GM21390 (cell line): Measurements from ENCODE around the gene CDKAL1.
"Not testable (repeated sequence)": the region's sequence is repeated elsewhere in the genome, so short reads cannot be mapped to it uniquely, and the experiment has no call there.

Experiments used
- ATAC-seq: cut with Tn5 transposase; IDR thresholded peaks from one replicate; pipeline ENCODE4 v1.9.1; 2021; ENCODE audit not compliant: unreplicated experiment

CDKAL1 gene

DNA sequence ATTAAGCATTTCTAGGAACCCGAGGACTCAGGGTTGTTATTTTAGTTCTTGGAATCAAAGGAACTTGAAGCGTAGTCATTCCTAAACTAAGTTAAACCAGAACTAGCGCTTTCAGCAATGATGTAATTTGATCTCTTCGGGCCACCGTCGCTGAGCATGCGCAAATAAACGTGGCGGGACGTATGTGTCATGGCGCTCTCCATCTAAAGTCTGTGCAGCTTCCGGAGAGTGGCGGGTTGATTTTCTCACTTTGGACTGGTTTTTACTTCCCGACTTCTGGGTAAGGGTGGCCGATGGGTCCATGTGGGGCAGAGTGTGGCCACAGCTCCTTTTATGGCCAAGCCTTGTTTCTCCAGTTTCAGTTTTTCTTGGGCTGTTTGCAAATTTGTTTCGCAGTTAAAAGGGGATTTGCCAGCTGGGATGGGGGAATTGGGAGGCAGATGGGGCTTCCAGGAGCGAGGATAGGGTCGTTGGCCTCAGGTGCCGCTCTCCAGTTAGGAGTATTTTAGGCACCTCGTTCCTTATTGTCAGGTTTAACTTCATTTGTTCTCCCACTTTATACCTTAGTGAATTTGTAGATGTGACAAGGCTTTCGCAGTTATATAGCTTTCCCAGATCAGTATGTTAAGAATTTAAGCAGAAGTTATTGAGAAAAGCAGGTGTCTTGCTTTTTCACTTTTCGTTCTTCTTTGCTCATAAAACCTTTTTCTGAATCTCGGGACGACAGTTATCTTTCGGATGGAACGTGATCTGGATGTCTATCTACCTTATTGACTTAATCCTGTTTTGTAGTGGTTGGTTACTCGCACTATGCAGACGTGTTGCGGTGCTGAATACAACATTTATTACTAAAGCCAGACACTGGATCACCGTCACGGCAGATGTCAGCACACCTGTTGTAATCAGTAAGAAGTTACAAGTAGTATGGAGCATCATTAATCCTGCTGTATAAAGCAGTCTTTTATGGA is at the start of gene CDKAL1:
Gene CDKAL1, plus strand, starts transcription at position 163 of the 968 bp plus-strand sequence. CDS start 11,894 bp downstream, outside the sequence.
- ATAC-seq = peak; percentile 90

DNA sequence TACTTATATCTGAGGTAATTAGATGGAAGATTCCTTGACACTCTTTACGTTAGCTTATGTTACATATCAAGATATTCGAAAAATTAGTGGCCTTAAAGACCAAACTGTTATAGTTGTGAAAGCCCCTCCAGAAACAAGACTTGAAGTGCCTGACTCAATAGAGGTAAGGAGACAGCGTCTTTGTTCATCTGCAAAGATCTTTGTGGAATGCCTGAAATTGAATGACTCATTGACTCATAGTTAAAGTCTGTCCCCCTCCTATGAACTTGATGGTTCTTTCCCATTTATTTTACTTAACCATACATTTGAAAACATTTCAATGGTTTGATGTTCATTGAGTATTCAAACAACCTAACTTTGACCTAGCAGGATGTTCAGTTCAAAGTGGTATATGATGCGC is 47.6 kb upstream of the CDKAL1 start:
- no peak for ATAC-seq

DNA sequence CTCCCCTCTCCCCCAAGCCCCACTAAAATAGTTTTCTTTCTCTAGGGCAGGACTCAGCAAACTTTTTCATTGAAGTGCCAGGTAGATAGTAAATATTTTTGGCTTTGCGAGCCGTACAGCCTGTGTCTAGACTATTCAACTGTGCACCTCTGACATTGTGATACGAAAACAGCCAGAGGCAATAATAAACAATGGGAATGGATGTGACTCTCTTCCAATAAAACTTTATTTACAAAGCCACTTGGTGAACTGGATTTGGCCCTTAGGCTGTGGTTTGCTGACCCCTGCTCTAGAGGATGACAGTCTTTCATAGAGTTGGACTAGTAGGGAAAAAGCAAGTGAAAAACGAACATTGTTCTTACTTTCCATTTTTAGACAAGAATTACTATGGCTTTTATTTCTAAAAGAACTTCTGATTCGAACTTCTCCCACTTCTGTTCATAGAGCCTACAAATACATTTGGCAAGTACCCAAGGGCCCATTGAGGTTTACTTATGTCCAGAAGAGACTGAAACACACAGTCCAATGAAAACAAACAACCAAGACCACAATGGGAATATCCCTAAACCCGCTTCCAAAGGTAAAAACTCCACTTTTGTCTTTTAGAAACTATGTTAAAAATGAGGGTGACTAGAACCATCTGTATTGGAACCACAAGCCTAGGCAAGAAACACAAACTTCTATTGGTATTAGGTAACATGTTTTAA is 46.4 kb upstream of the CDKAL1 start:
- no peak for ATAC-seq

DNA sequence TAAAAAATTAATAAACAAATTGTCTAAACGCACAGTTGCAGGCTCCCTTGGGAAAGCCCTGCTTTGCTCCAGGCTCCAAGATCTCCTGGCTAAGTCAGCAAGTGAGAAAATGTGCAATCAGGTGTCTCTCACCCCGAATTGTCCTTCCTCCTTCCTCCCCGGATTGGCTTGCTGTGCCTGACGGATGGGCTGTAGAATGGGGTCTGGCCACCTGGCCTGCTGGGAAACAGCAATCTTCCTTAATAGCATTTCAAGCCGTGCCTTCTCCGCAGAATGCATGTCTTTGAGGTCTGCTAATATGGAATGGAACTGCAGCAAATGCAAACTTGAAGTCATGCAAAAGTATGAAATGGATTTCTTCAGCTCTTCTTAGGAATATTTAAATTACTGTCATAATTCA is 43.7 kb upstream of the CDKAL1 start:
- ATAC-seq = no peak

DNA sequence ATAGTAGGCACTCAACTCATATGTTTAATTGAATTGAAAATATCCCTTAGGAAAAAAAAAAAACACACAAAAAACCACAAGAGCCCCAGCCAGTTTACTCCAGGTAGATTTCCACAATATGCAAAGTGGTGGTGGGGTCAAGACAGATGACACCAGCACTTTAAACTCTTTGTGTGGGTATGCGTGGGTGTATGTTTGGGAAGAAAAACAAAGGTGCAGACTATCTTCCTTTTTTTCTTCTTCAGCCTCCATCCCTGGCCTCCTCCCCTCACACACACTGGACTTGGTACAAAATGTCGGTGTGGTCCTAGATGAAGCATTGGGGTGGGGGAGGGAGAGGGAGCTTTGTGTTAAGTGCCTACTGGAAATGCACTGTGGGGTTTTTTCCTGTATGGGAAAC is 42.2 kb upstream of the CDKAL1 start:
- ATAC-seq = no peak

DNA sequence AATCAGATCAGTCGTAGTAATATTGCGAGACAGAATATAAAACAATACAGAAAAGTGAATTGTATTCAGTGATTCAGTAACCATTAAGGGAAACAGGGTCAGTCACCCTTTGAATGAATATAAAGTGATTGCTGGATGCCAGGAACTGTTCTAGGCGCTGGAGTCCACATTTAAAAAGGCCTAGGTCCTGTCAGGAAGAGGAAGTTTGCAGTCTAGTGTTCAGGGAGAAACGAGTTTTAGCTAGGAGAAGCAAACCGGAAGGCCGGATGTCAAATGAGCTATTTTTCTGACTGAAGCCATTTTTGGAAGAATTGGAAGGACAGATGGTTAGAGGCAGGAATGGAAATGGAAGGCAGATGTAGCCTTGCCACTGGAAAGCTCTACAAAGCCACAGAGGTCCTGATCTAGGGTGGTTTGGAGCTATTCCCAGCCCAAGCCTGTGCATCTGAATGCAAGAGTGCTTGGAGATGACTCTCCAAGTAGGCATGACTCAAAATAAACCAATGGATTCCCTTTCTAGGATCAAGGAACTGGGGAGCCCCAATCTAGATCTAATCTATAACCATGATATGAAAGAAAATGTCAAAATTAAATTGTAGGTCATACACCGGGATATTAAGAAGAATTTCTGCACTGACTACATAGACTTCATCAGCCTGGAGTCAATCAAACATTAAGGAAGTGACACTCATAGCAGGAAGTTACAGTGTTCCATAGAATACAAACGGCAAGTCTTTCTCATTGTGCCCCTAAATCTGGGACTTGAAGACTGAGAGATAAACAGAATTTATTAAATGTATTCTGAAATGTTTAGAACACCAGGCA is 36.8 kb upstream of the CDKAL1 start:
- ATAC-seq = no peak

DNA sequence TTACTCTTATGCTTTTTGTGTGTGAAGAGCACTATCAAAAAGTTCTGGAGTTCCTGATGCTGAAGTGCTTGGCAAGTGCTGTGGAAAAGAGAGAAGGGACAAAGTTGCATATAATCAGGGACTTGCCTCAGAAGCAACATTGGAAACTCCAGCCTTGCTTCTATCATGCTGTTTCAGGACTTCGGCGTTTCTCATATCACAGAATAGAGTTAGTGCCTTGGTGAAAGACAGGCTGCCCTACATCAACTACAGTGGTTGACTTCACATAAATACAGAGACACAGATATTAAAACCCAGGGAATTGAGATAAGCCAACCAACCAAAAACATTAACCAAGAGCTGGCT is 36.2 kb upstream of the CDKAL1 start:
- ATAC-seq = no peak

DNA sequence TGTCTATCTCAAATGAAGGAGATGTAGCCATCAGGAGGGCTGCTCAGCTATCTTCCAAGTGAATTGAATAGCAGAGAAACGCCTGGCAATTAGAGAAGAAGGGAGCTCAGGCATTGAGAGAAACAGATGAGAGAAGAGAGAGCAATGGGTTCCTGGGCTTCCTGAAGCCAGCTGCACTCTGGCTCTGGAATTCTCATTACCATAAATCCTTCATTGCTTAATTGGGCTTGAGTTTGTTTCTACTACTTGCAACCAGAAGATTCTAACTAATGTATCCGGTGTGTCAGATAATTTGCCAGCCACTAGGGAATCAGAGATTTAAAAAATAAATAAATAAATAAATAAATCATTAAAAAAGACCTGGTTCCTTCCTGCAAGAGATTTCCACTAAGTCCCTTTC is 25.0 kb upstream of the CDKAL1 start:
- no peak for ATAC-seq

DNA sequence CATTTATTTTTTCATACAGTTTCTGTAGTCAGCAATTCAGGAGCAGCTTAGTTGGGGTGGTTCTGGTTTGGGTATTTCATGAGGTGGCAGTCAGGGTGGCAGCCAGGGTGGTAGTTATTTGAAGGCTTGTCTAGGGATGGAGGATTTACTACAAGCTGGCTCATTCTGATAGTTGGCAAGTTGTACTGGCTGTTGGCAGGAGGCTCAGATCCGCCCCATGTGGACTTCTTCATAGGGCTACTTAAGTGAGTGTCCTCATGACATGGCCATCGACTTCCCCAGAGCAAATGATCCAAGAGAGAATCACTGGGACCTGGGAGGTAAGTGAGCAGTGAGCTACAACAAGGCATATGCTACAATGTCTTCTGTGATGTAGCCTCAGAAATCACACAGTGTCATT is 22.4 kb upstream of the CDKAL1 start:
- ATAC-seq = no peak

DNA sequence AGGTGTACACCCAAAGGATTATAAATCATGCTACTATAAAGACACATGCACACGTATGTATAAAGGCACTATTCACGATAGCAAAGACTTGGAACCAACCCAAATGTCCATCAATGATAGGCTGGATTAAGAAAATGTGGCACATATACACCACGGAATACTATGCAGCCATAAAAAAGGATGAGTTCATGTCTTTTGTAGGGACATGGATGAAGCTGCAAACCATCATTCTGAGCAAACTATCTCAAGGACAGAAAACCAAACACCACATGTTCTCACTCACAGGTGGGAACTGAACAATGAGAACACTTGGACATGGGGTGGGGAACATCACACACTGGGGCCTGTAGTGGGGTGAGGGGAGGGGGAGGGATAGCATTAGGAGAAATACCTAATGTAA is 9.0 kb upstream of the CDKAL1 start:
- not testable (repeated sequence) for ATAC-seq

DNA sequence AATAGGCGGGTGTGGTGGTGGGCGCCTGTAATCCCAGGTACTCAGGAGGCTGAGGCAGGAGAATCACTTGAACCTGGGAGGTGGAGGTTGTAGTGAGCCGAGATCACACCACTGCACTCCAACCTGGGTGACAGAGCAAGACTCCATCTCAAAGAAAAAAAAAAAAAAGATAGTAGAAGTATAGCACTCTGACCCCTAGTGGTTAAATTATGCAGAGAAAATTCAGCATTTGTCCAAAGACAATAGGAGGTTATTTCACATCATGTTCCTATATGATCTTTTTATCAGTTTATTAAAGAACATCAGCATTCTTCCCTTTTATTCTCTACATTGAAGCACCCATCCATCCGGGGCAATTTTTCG is 5.2 kb upstream of the CDKAL1 start:
- peak; percentile 53 for ATAC-seq

DNA sequence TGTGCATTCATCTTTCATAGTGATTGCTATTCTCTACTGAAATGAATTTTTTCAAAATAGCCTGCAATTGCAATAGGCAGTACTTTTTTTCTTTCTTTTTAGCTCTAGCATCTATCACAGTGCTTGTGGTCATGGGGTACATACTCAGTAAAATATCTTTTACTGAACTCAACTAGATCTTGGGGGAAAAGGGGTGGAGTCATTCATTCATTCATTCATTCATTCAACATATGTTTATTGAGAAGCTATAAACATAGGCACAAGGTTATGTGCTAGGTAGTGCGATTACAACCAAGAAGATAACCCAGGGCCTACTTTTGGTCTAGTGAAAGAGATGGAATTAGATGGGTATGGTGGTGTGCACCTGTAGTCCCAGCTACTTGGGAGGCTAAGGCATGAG is 1.4 kb upstream of the CDKAL1 start:
- ATAC-seq = no peak

DNA sequence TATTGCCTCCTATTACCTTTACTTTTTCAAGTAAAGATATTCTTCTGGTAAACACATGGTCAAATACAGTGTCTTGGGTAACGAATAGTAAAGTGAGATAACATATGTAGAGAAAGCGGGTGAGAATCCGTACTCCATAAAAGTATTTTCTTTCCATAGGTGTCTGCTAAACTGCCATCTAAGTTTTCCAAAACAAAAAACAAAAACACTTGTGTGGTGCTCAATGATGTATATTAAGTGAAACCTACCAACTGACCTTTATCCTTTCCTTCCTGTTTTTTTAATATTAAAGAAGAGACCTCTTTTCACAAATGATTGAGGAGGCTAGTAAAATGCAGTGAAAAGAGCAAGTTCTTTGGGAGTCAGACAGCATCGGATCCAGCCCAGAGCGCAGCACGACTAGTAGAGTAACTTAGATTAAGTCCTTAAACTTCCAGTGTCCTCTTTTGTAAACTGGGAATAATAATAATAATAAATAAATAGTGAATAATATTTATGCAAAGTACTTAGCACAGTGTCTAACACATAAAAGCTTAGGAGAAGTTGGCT is 437 bp upstream of the CDKAL1 start:
- peak; percentile 2 for ATAC-seq

DNA sequence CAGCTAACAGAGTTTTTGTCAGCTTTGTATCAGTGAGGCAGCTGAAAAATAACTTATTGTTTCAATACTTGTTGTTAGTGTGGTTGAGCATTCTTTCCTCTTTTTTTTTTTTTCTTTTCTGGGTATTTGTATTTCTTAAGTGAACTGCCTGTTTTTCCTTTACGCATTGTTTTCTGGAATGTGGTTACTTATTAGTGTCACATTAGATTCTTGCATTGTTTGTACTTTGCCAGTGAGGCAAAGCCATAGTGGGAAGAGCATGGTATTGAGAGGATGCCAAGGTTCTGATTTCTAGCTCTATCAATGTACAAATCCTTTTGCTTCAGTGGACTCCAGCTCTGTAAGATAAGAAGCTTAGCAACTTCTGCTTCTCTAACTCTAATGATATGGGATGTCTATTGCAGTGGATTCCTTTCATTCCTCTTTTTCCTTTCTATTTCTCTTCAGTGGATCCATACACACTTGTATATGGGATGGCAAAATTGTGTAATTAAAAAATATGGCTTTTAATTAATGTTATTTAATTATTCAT is 3.9 kb downstream of the CDKAL1 start:
- ATAC-seq = no peak

DNA sequence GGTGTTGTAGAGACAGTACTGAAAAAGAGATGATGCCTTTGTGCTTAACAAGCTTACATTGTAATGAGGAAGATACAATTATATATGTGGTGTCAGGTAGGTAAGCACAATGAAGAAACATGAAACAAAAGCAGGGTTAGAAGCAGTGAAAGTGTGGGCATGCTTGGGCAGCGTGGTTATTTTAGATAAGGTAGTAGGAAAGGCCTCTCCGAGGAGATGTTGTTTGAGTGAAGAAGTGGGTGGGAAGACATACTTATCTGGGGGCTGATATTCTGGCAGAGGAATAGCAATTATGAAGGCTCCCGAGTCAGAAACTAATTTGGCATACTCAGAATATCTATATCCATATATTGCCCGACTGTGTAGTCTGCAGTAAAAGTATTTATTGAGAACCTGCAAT is 4.7 kb downstream of the CDKAL1 start:
- no peak for ATAC-seq

DNA sequence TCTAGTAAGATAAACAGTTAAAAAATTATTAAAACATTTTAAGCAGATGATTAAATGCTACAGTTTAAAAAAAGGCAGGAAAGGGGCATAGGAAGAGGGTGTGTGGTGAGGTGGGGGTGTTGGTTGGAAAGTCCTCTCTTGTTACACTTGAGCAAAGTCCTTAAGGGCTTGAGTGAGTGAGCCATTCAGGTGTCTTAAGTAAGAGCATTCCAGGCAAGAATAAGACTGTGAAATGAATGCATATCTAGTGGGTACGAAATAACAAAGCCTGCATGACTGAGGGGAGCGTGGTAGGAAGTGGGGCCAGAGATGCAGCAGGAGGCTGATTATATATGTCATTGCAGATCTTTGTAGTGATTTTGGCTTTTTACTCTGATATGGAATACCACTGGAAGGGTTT is 5.1 kb downstream of the CDKAL1 start:
- no peak for ATAC-seq

DNA sequence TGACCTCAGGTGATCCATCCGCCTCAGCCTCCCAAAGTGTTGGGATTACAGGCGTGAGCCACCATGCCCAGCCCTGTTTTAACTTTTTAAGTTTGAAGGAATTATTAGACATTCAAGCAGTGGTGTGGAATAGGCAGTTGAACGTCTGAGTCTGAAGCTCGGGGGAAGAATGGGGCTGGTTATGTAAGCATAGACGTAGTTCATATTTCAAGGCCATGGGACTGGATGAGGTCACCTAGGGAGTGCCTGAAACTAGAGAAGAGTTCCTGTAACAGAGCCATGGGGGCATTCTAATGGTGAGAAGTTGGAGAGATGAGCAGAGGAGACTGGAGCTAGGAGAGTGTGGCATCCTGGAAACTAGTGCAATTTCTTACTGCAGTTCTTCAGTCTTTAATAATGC is 6.4 kb downstream of the CDKAL1 start:
- ATAC-seq = no peak

DNA sequence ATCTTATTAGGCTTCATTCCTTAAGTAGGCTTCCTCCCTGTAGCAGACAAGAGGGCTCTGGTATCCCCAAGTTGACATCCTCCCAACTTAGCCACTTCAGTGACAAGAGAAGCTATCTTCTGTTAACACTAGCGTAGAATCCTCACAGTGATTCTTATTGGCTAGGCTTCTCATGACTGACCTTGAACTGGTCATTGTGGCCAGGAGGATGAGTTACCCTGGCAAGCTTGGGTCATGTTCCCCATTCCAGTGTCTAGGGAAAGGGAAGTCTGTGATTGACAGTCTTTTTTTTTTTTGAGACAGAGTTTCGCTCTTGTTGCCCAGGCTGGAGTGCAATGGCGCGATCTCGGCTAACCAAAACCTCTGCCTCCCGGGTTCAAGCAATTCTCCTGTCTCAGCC is 7.1 kb downstream of the CDKAL1 start:
- ATAC-seq = no peak

DNA sequence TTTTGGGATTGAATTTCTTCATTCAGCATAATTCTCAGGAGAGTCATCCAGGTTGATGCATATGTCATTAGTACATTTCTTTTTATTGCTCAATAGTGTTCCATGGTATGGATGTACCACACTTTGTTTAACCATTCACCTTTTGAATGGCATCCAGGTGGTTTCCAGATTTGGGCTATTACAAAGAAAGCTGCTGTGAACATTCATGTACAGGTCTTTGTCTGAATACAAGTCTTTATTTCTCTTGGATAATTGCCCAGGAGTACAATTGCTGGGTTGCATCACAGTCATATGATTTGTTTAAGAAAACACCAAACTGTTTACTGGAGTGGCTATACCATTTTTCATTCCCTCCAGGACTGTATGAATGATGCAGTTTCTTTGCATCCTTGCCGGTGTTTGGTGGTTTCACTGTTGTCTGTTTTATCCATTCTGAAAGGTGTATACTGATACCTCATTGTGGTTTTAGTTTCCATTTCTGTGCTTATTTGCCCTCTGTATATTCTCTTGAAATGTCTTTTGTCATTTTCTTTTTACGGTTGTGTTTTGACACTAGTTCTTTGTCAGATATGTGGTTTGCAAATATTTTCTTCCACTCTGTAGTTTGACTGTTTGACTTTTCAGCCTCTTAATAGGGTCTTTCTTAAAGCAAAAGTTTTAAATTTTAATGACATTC is 8.8 kb downstream of the CDKAL1 start:
- peak; percentile 99 for ATAC-seq

DNA sequence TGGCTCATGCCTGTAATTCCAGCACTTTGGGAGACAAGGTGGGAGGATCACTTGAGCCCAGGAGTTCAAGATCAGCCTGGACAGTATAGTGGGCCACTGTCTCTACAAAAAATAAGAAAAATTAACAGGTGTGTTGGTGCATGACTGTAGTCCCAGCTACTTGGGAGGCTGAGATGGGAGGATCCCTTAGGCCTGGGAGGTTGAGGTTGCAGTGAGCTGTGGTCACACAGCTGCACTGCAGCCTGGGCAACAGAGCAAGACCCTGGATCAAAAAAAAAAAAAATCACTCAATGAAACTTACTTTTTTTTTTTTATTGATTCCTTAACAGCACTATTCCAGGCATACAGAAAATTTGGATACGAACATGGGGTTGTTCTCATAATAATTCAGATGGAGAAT is 14.0 kb downstream of the CDKAL1 start:
- no peak for ATAC-seq
